Brain microvascular endothelial cell (primary cell): ENCODE results near the gene NEU4.

ENCODE experiments used
- DNase-seq: peaks from one replicate; pipeline ENCODE4 v3.0.0-alpha.2; 2020
- H3K27ac ChIP-seq: fragments of 250-450 bp; sonication (Bioruptor Pico); 2 replicates; pipeline ENCODE4 v1.5.1; 2020; ENCODE audit warnings: mild to moderate bottlenecking, moderate library complexity
- H3K27me3 ChIP-seq: fragments of 250-450 bp; sonication (Bioruptor Pico); replicated peaks from 2 replicates; pipeline ENCODE4 v1.5.1; 2020; ENCODE audit warnings: mild to moderate bottlenecking
- H3K36me3 ChIP-seq: fragments of 250-450 bp; sonication (Bioruptor Pico); replicated peaks from 2 replicates; pipeline ENCODE4 v1.5.1; 2020; ENCODE audit warnings: mild to moderate bottlenecking
- H3K4me3 ChIP-seq: 2 replicates; pipeline ENCODE4 v1.5.1; 2011; ENCODE audit warnings: low read depth, mild to moderate bottlenecking, control low read depth, low read length, moderate library complexity
- CTCF ChIP-seq: IDR thresholded peaks from 2 replicates; pipeline ENCODE4 v1.5.1; 2011; ENCODE audit warnings: low read depth, mild to moderate bottlenecking, moderate library complexity, low read length, control low read depth, inconsistent platforms; ENCODE audit errors: missing control alignments
- in situ Hi-C: cut with HindIII; loops from 2 replicates; pipeline ENCODE4 v1.10.0; 2017; ENCODE audit warnings: low sequenced_read_pairs, low pct_ligation_motif_present

The NEU4 gene

GRCh38 chr2:241844831-241845578, 36.0 kb downstream of the NEU4 start:
- Histone ChIP-seq H3K4me3 (no peak overlapping the region), H3K27me3 (peaks cover 8% of the 10 kb centered on the region)
- in situ Hi-C loops, result no loop called here

GRCh38 chr2:241846406-241846805, 37.4 kb downstream of the NEU4 start:
- in situ Hi-C loops, result no loop called here
- no peak overlapping the region for H3K27ac ChIP-seq
- no peaks in the 10 kb centered on the region for H3K36me3 ChIP-seq
- H3K4me3 ChIP-seq, result no peak overlapping the region
- DNase-seq, result no peak
- TF ChIP-seq CTCF, result no peak
- peaks cover 8% of the 10 kb centered on the region for H3K27me3 ChIP-seq

More at GRCh38 chr2:241844831-241845578, 36.0 kb downstream of the NEU4 start:
- TF ChIP-seq CTCF, result no peak
- H3K36me3 ChIP-seq, result no peaks in the 10 kb centered on the region
- no peak overlapping the region for H3K27ac ChIP-seq
- DNase-seq, result no peak

GRCh38 chr2:241848761-241849615, 40.0 kb downstream of the NEU4 start:
- H3K27ac ChIP-seq, result no peak overlapping the region
- DNase-seq, result no peak
- no peak overlapping the region for H3K4me3 ChIP-seq
- peaks cover 8% of the 10 kb centered on the region for H3K27me3 ChIP-seq
- H3K36me3 ChIP-seq, result no peaks in the 10 kb centered on the region
- in situ Hi-C loops, result no loop called here
- TF ChIP-seq CTCF, result no peak

GRCh38 chr2:241849616-241850543, 40.9 kb downstream of the NEU4 start:
- in situ Hi-C loops, result no loop called here
- Histone ChIP-seq H3K4me3 (no peak overlapping the region), H3K36me3 (no peaks in the 10 kb centered on the region), H3K27ac (no peak overlapping the region), H3K27me3 (peaks cover 4% of the 10 kb centered on the region)
- no peak for TF ChIP-seq CTCF
- no peak for DNase-seq

- Histone ChIP-seq H3K27ac (no peak overlapping the region), H3K27me3 (peaks cover 2% of the 10 kb centered on the region), H3K4me3 (no peak overlapping the region), H3K36me3 (no peaks in the 10 kb centered on the region)
- no peak for TF ChIP-seq CTCF
- DNase-seq, result no peak
- in situ Hi-C loops, result no loop called here
Observed at GRCh38 chr2:241850544-241851324, 41.7 kb downstream of the NEU4 start.
